ENCODE results near the gene ING2.

DNA sequence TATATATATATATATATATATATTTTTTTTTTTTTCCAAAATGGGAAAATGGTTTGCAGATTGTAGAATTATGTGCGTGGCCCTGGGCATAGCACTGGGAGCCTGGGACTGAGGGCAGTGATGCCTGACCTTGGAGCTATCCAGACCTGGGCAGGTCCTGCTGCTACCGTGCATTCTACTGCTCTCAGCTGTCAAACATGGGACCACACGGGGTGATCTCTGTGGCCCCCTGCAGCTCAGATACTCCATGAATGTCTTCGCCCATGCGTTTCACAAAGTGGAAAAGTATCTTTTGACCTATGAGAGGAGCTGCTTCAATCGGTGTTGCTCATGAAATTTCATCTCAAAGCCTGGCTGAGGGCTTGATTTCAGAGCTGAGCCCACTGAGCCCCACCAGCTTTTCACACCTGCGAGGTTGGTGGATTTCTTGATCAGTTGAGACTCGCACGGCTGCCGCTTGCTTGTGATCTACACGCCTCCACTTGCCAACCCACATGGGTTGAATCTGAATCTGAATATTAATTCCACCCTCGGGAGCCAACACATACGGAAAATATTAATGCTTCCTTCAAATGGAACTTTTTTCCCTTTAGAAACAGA is 35.7 kb downstream of the ING2 start:
- TF ChIP-seq, protein P1, sequence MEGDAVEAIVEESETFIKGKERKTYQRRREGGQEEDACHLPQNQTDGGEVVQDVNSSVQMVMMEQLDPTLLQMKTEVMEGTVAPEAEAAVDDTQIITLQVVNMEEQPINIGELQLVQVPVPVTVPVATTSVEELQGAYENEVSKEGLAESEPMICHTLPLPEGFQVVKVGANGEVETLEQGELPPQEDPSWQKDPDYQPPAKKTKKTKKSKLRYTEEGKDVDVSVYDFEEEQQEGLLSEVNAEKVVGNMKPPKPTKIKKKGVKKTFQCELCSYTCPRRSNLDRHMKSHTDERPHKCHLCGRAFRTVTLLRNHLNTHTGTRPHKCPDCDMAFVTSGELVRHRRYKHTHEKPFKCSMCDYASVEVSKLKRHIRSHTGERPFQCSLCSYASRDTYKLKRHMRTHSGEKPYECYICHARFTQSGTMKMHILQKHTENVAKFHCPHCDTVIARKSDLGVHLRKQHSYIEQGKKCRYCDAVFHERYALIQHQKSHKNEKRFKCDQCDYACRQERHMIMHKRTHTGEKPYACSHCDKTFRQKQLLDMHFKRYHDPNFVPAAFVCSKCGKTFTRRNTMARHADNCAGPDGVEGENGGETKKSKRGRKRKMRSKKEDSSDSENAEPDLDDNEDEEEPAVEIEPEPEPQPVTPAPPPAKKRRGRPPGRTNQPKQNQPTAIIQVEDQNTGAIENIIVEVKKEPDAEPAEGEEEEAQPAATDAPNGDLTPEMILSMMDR (IDR thresholded peaks at IDR 0.05): no peak
- no peak for TF ChIP-seq POLR2A (IDR thresholded peaks at IDR 0.05)
- TF ChIP-seq POLR2AphosphoS5 (IDR thresholded peaks at IDR 0.05): no peak
- TF ChIP-seq EP300 (IDR thresholded peaks at IDR 0.05): no peak

All from sigmoid colon (tissue), 4 donors.